ENCODE results near the gene TMED7. TPM values are rescaled to one million over a fixed set of nuclear protein-coding genes. Genes with fewer than 3 reads are reported as not detected.

The TMED7 gene
- 32.8 and 41.2 TPM in 2 replicates for polyA plus RNA-seq (2012; rRNA removed)
- 45.0 and 49.8 TPM in 2 replicates for polyA plus RNA-seq (2012; cell fraction: cytosol; rRNA removed)
- 34.9 and 59.0 TPM in 2 replicates for polyA plus RNA-seq (2012; cell fraction: nucleus; rRNA removed)

DNA sequence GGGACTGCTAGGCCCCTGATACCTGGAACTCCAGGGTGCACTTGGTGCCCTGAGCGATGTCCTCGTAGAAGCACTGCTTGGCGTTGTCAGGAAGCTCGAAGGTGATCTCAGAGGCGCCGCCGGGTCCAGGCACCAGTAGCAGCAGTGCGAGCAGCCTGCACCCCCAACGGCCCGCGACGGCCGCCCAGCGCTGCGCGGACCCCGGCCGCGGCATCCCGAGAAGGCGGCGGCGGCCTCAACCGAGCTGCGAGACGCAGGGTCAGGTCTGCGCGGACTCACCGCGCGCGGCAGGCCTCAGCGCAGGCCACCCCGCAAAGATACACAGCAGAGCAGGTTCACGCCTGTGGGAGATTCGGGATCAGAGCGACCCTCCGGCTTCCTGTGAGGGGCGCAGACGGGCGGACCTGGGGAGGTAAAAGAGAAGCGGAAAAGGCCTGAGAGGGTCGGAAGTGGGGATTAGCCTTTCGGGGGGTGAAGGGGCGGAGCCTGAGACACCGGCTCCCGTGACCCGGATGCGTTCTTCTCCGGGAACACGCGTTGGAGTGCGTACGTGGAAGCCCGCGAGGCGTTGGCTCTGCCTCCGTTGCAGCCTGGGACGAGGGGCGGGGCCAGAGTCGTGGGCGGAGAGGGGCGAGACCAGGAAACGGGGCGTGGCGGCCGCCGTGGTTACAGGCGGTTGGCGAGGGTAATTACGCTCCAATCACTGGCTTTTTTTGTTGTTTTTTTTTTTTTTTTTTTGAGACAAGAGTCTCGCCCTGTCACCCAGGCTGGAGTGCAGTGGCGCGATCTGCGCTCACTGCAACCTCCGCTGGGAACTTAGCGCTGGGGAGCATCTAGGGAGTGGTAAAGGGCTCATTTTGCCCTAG lies at the start of gene TMED7:
Gene TMED7, minus strand, starts transcription at position 458 of the 866 bp plus-strand sequence. Its CDS starts 244 bp downstream, at position 214.
- H3K9me3 ChIP-seq, result no peaks in the 10 kb centered on the region
- WGBS (ENCODE audit: low lambda C conversion rate), result under 1% methylated on average over 36 of the region's 77 CpGs
- H3K4me2 ChIP-seq, result peak within 1 kb of the TSS; percentile 92
- peak within 1 kb of the TSS; percentile 100 for H3K9ac ChIP-seq
- H3K9me2 ChIP-seq, result no peaks in the 10 kb centered on the region
- POLR2A ChIA-PET, result interaction anchor here (0.6 to 1.5 kb wide), 2 partner anchors 189 to 802 kb away, joined by 3 read pairs; no protein-coding TSS in a partner anchor
- no peaks in the 10 kb centered on the region for H3K27me3 ChIP-seq (ENCODE audit: insufficient read depth)
- H4K20me1 ChIP-seq (ENCODE audit: insufficient read depth), result peaks cover 40% of the 10 kb centered on the region
- peak within 1 kb of the TSS; percentile 94 for H2AFZ ChIP-seq (ENCODE audit: low read depth)
- peaks cover 16 to 21% of the 10 kb centered on the region in 2 experiments for H3K4me1 ChIP-seq (ENCODE audit: control insufficient read depth in 1 of 2, insufficient read depth in 2 of 2, low read depth in 1 of 2, low read length in 1 of 2)
- CTCF ChIA-PET, result interaction anchor here (0.6 to 3.4 kb wide), 8 partner anchors 9 to 316 kb away, joined by 3 to 11 read pairs (median 4); no protein-coding TSS in a partner anchor
- peaks cover 14 to 16% of the 10 kb centered on the region in 2 experiments for H3K36me3 ChIP-seq (replicated peaks in 1 of 2; ENCODE audit: control insufficient read depth in 1 of 2, insufficient read depth in 2 of 2, low read length in 1 of 2)
- peak within 1 kb of the TSS; percentile 93 to 94 for H3K27ac ChIP-seq (ENCODE audit: low read depth in 2 of 2, low read length in 1 of 2)
- peak; percentile 95 for DNase-seq
- peak within 1 kb of the TSS; percentile 90 to 99 for H3K4me3 ChIP-seq (ENCODE audit: low read depth in 2 of 2, low read length in 1 of 2)
- H3K79me2 ChIP-seq (ENCODE audit: insufficient read depth), result peaks cover 56% of the 10 kb centered on the region
- peaks cover 5% of the 10 kb centered on the region for H3F3A ChIP-seq (replicated peaks; ENCODE audit: insufficient read depth)
- TF ChIP-seq FOXJ3 (CRISPR knock-in tag; IDR thresholded peaks at IDR 0.05) (no peak), SIN3A (IDR thresholded peaks at IDR 0.05; ENCODE audit: borderline replicate concordance, low read depth, low read length) (peak; percentile 24; the same call in 1 of the 2 replicates), RFX5 (IDR thresholded peaks at IDR 0.05; ENCODE audit: low read length) (peak; percentile 76), ZBTB33 (IDR thresholded peaks at IDR 0.05; ENCODE audit: borderline replicate concordance, low read depth) (peak; percentile 92), SMC3 (IDR thresholded peaks at IDR 0.05; ENCODE audit: low read depth, low read length) (no peak), YY1 (IDR thresholded peaks at IDR 0.05; ENCODE audit: low read depth) (0 out of 2 replicates have a peak, but pooled peaks have one; percentile 9), REST (IDR thresholded peaks at IDR 0.05; ENCODE audit: low read depth, low read length) (no peak), JUND (IDR thresholded peaks at IDR 0.05) (no peak), RCOR1 (IDR thresholded peaks at IDR 0.05; ENCODE audit: low read length) (peak; percentile 9; the same call in 1 of the 2 replicates), MEF2A (IDR thresholded peaks at IDR 0.05; ENCODE audit: borderline replicate concordance, low read depth) (no peak), IRF3 (IDR thresholded peaks at IDR 0.05; ENCODE audit: low read depth, low read length) (no peak), RAD21 (IDR thresholded peaks at IDR 0.05; ENCODE audit: low read length) (no peak), USF2 (IDR thresholded peaks at IDR 0.05; ENCODE audit: borderline replicate concordance, low read depth, low read length) (no peak), TCF12 (IDR thresholded peaks at IDR 0.05) (no peak), GATA2 (CRISPR knock-in tag; IDR thresholded peaks at IDR 0.05) (no peak), EZH2phosphoT487 (IDR thresholded peaks at IDR 0.05; ENCODE audit: borderline replicate concordance, low read depth) (no peak), NRF1 (IDR thresholded peaks at IDR 0.05; ENCODE audit: low read depth, low read length) (no peak), MXI1 (IDR thresholded peaks at IDR 0.05; ENCODE audit: low read depth, low read length) (peak; percentile 91)
- TF ChIP-seq, protein P1, sequence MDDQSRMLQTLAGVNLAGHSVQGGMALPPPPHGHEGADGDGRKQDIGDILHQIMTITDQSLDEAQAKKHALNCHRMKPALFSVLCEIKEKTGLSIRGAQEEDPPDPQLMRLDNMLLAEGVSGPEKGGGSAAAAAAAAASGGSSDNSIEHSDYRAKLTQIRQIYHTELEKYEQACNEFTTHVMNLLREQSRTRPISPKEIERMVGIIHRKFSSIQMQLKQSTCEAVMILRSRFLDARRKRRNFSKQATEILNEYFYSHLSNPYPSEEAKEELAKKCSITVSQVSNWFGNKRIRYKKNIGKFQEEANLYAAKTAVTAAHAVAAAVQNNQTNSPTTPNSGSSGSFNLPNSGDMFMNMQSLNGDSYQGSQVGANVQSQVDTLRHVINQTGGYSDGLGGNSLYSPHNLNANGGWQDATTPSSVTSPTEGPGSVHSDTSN (IDR thresholded peaks at IDR 0.05), result no peak
- TF ChIP-seq, protein P2, sequence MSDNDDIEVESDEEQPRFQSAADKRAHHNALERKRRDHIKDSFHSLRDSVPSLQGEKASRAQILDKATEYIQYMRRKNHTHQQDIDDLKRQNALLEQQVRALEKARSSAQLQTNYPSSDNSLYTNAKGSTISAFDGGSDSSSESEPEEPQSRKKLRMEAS (IDR thresholded peaks at IDR 0.05; ENCODE audit: low read depth), result peak; percentile 92
- TF ChIP-seq, protein P3, sequence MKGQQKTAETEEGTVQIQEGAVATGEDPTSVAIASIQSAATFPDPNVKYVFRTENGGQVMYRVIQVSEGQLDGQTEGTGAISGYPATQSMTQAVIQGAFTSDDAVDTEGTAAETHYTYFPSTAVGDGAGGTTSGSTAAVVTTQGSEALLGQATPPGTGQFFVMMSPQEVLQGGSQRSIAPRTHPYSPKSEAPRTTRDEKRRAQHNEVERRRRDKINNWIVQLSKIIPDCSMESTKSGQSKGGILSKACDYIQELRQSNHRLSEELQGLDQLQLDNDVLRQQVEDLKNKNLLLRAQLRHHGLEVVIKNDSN (IDR thresholded peaks at IDR 0.05; ENCODE audit: borderline replicate concordance, low read depth), result peak; percentile 58; the same call in 1 of the 2 replicates
